Measurements from ENCODE around the gene GULP1. TPM values are rescaled to one million over a fixed set of nuclear protein-coding genes. Genes with fewer than 3 reads are reported as not detected.

GULP1 gene
- total RNA-seq, 1 experiment from 2014 or later: 108 TPM

GRCh38 chr2:188474316-188474715, 182.6 kb downstream of the GULP1 start:
- H3K27ac ChIP-seq: no peak overlapping the region

GRCh38 chr2:188475945-188476344, 184.3 kb downstream of the GULP1 start:
- H3K4me3 ChIP-seq: no peak overlapping the region
- H3K27ac ChIP-seq: 0 out of 2 replicates have a peak overlapping the region, but pooled peaks have one; percentile 24
- H3K36me3 ChIP-seq: no peaks in the 10 kb centered on the region
- H3K27me3 ChIP-seq (replicated peaks): no peaks in the 10 kb centered on the region
- peaks cover 11% of the 10 kb centered on the region for H3K4me1 ChIP-seq (replicated peaks)
- H3K9me3 ChIP-seq (replicated peaks): no peaks in the 10 kb centered on the region
- DNase-seq (ENCODE audit: low read depth in 1 of 2, low spot score in 2 of 2): peak in 1 of 2 experiments; percentile 50

More at GRCh38 chr2:188474316-188474715, 182.6 kb downstream of the GULP1 start:
- H3K9me3 ChIP-seq (replicated peaks): no peaks in the 10 kb centered on the region
- H3K4me3 ChIP-seq: no peak overlapping the region
- H3K4me1 ChIP-seq (replicated peaks): peaks cover 11% of the 10 kb centered on the region
- H3K36me3 ChIP-seq: no peaks in the 10 kb centered on the region
- H3K27me3 ChIP-seq (replicated peaks): no peaks in the 10 kb centered on the region
- DNase-seq (ENCODE audit: low read depth in 1 of 2, low spot score in 2 of 2): no peak

DNA sequence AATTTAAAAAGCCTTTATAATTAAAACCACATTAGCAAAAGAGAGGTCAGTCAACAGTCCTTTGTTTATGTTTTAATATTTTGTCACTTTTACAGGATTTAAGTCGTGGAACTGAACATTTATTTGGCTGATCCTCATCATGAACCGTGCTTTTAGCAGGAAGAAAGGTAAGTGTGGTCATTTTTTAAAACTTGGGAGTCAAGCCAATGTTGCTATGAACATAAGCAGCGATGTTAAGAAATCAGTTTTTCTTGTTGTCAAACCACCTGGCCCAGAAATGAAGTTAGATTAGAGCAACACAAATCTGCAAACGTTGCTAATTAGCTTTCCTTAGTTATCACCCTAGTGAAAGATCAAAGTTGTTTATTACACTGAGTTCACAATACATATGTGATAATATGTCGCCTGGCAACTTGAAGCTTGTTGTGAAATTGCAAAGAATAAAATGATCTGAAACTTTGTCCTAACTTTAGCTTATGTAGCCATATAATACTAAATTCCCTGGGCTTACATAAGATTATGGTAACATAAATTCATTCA, 186.0 kb downstream of the GULP1 start:
- no peak overlapping the region for H3K27ac ChIP-seq
- H3K36me3 ChIP-seq: no peaks in the 10 kb centered on the region
- no peak for DNase-seq (ENCODE audit: low read depth in 1 of 2, low spot score in 2 of 2)
- H3K4me1 ChIP-seq (replicated peaks): peaks cover 11% of the 10 kb centered on the region
- no peaks in the 10 kb centered on the region for H3K27me3 ChIP-seq (replicated peaks)
- no peak overlapping the region for H3K4me3 ChIP-seq
- no peaks in the 10 kb centered on the region for H3K9me3 ChIP-seq (replicated peaks)

GRCh38 chr2:188478724-188479123, 187.1 kb downstream of the GULP1 start:
- no peaks in the 10 kb centered on the region for H3K9me3 ChIP-seq (replicated peaks)
- no peak overlapping the region for H3K27ac ChIP-seq
- no peak overlapping the region for H3K4me3 ChIP-seq
- no peak for DNase-seq (ENCODE audit: low read depth in 1 of 2, low spot score in 2 of 2)
- no peaks in the 10 kb centered on the region for H3K27me3 ChIP-seq (replicated peaks)
- H3K36me3 ChIP-seq: no peaks in the 10 kb centered on the region
- H3K4me1 ChIP-seq (replicated peaks): peaks cover 11% of the 10 kb centered on the region

DNA sequence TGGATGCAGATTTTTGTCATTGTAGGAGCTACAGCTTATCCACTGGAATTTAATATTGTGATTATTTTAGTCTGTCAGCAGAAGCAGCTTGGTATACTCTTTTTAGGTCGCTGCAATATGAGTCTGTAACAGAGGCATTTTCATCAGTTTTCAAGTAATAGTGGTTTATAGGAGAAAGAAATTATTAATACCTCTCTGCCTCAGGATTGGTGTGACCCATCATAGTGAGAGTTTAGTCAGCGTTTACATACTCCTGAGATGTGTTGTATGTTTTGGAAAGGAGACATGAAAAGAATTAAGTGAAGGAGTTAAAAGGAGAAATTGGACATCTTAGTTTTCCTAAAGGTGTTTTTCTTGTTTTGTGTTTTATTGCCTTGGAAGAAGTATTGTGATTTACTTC, 189.8 kb downstream of the GULP1 start:
- no peak for DNase-seq (ENCODE audit: low read depth in 1 of 2, low spot score in 2 of 2)
- Histone ChIP-seq H3K9me3 (replicated peaks) (no peaks in the 10 kb centered on the region), H3K4me1 (replicated peaks) (peaks cover 14% of the 10 kb centered on the region), H3K27ac (no peak overlapping the region), H3K27me3 (replicated peaks) (no peaks in the 10 kb centered on the region), H3K4me3 (no peak overlapping the region), H3K36me3 (no peaks in the 10 kb centered on the region)

DNA sequence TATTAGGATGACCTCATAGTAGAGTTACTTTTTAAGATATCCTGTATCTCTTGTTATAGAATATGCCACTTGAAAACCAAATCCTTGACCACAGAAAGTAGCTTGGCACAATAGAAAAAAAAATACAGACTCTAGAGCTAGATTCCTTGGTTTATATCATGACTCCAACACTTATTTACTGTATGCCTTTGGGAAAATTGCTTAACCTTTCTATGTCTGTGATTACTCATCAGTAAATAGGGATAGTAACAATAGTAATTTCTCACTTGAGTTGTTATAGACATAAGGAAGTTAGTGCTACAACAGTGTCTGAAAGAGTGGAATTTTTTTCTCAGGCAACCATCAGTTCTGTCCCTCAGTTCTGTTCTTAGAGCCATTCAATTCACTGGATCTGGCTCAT, 193.8 kb downstream of the GULP1 start:
- no peak overlapping the region for H3K4me3 ChIP-seq
- no peaks in the 10 kb centered on the region for H3K9me3 ChIP-seq (replicated peaks)
- H3K36me3 ChIP-seq: no peaks in the 10 kb centered on the region
- no peaks in the 10 kb centered on the region for H3K27me3 ChIP-seq (replicated peaks)
- peak overlapping the region; percentile 30 for H3K27ac ChIP-seq
- DNase-seq (ENCODE audit: low read depth in 1 of 2, low spot score in 2 of 2): peak in 1 of 2 experiments; percentile 75
- peaks cover 14% of the 10 kb centered on the region for H3K4me1 ChIP-seq (replicated peaks)

GRCh38 chr2:188492751-188493150, 201.1 kb downstream of the GULP1 start:
- no peaks in the 10 kb centered on the region for H3K27me3 ChIP-seq (replicated peaks)
- no peak for DNase-seq (ENCODE audit: low read depth in 1 of 2, low spot score in 2 of 2)
- H3K4me3 ChIP-seq: no peak overlapping the region
- H3K4me1 ChIP-seq (replicated peaks): peaks cover 26% of the 10 kb centered on the region
- no peaks in the 10 kb centered on the region for H3K9me3 ChIP-seq (replicated peaks)
- no peak overlapping the region for H3K27ac ChIP-seq
- no peaks in the 10 kb centered on the region for H3K36me3 ChIP-seq

GRCh38 chr2:188494906-188495305, 203.2 kb downstream of the GULP1 start:
- Histone ChIP-seq H3K9me3 (replicated peaks) (no peaks in the 10 kb centered on the region), H3K4me3 (no peak overlapping the region), H3K36me3 (no peaks in the 10 kb centered on the region), H3K4me1 (replicated peaks) (peaks cover 30% of the 10 kb centered on the region), H3K27me3 (replicated peaks) (no peaks in the 10 kb centered on the region), H3K27ac (no peak overlapping the region)
- no peak for DNase-seq (ENCODE audit: low read depth in 1 of 2, low spot score in 2 of 2)

- Histone ChIP-seq H3K36me3 (no peaks in the 10 kb centered on the region), H3K27me3 (replicated peaks) (no peaks in the 10 kb centered on the region), H3K4me3 (no peak overlapping the region), H3K9me3 (replicated peaks) (no peaks in the 10 kb centered on the region), H3K27ac (0 out of 2 replicates have a peak overlapping the region, but pooled peaks have one; percentile 0), H3K4me1 (replicated peaks) (peaks cover 30% of the 10 kb centered on the region)
- DNase-seq (ENCODE audit: low read depth in 1 of 2, low spot score in 2 of 2): peak in 1 of 2 experiments; percentile 39
Measured at GRCh38 chr2:188495969-188496431, 204.3 kb downstream of the GULP1 start.

- Histone ChIP-seq H3K4me1 (replicated peaks) (peaks cover 30% of the 10 kb centered on the region), H3K4me3 (no peak overlapping the region), H3K27me3 (replicated peaks) (no peaks in the 10 kb centered on the region), H3K9me3 (replicated peaks) (no peaks in the 10 kb centered on the region), H3K27ac (no peak overlapping the region), H3K36me3 (no peaks in the 10 kb centered on the region)
- no peak for DNase-seq (ENCODE audit: low read depth in 1 of 2, low spot score in 2 of 2)
Measured at GRCh38 chr2:188497726-188498125, 206.1 kb downstream of the GULP1 start.

GRCh38 chr2:188503975-188504374, 212.3 kb downstream of the GULP1 start:
- Histone ChIP-seq H3K4me1 (replicated peaks) (no peaks in the 10 kb centered on the region), H3K4me3 (no peak overlapping the region), H3K36me3 (no peaks in the 10 kb centered on the region), H3K27ac (no peak overlapping the region), H3K27me3 (replicated peaks) (no peaks in the 10 kb centered on the region), H3K9me3 (replicated peaks) (no peaks in the 10 kb centered on the region)
- DNase-seq (ENCODE audit: low read depth in 1 of 2, low spot score in 2 of 2): no peak

DNA sequence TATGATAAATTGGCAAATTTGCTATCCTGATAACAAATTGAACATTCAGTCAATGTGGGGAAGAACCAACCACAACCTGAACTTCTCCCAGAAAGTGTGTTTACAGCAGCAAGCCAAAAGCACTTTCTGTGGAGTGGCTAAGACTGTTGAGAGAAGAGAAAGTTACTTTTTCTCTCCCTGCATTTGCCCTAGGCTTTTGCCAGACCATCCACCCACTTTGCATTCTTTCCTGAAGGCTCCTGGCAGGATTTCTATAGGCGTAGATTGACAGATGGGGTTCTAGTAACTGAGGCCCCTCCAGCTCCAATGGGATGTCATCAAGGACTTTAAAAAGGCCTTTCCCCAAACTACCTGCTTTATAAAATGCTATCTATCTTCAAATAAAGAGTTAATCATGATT, 215.2 kb downstream of the GULP1 start:
- Histone ChIP-seq H3K27ac (no peak overlapping the region), H3K36me3 (no peaks in the 10 kb centered on the region), H3K9me3 (replicated peaks) (no peaks in the 10 kb centered on the region), H3K4me1 (replicated peaks) (no peaks in the 10 kb centered on the region), H3K27me3 (replicated peaks) (no peaks in the 10 kb centered on the region), H3K4me3 (no peak overlapping the region)
- DNase-seq (ENCODE audit: low read depth in 1 of 2, low spot score in 2 of 2): no peak

DNA sequence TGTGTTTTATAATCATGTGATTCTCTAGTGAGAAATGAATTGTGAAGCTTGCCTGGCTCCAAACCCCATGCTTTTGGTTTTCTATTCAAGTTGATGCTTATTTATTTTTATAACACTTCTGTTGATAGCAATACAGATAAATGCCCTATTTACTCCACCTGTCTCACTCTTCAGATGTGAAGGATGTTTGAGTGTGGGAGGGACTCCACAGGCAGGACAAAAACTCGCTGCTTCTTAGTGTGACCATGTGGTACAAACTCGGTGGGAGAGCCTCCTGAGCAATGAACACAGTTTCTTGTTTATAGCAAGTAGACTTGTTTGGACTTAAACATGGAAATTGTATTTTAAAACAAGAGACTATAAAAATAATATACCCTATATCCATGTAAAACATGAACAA, 219.7 kb downstream of the GULP1 start:
- no peak for DNase-seq (ENCODE audit: low read depth in 1 of 2, low spot score in 2 of 2)

DNA sequence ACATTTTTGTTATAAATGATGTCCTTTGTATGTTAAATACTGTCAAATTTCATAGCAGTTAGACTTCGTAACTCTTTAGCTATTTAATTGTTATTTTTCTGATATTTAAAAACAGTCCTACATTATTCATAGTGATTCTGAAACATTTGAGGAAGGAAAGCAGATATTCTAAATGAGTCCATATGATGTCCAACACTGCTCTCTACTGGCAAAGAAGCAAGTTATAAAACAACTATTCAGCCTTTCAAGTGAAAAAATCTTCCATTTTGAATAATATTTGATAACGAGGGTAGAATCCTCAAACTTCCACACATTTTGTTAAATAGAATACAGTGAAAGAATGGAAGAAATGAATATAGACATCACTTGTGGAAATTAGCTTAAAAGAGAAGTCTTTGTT, 220.8 kb downstream of the GULP1 start:
- DNase-seq (ENCODE audit: low read depth in 1 of 2, low spot score in 2 of 2): no peak
- Histone ChIP-seq H3K27me3 (replicated peaks) (no peaks in the 10 kb centered on the region), H3K9me3 (replicated peaks) (no peaks in the 10 kb centered on the region), H3K4me1 (replicated peaks) (no peaks in the 10 kb centered on the region), H3K4me3 (no peak overlapping the region), H3K27ac (no peak overlapping the region), H3K36me3 (0 out of 2 replicates have a peak, but pooled peaks cover 3% of the 10 kb centered on the region)

More for the DNA sequence above, 219.7 kb downstream of the GULP1 start:
- Histone ChIP-seq H3K27me3 (replicated peaks) (no peaks in the 10 kb centered on the region), H3K27ac (no peak overlapping the region), H3K4me1 (replicated peaks) (no peaks in the 10 kb centered on the region), H3K4me3 (no peak overlapping the region), H3K36me3 (no peaks in the 10 kb centered on the region), H3K9me3 (replicated peaks) (no peaks in the 10 kb centered on the region)

GRCh38 chr2:188515918-188516317, 224.2 kb downstream of the GULP1 start:
- H3K9me3 ChIP-seq (replicated peaks): no peaks in the 10 kb centered on the region
- H3K4me1 ChIP-seq (replicated peaks): peaks cover 7% of the 10 kb centered on the region; the same call in 1 of the 2 replicates
- H3K27me3 ChIP-seq (replicated peaks): no peaks in the 10 kb centered on the region
- H3K4me3 ChIP-seq: no peak overlapping the region
- H3K27ac ChIP-seq: no peak overlapping the region
- DNase-seq (ENCODE audit: low read depth in 1 of 2, low spot score in 2 of 2): no peak
- 0 out of 2 replicates have a peak, but pooled peaks cover 7% of the 10 kb centered on the region for H3K36me3 ChIP-seq

Data from SJSA1 (cell line).